Pancreas (tissue), 10 donors: ENCODE results near the gene SMOC2. TPM values are rescaled to one million over a fixed set of nuclear protein-coding genes. Genes with fewer than 3 reads are reported as not detected.

ENCODE experiments used
- ATAC-seq, 4 donors: fragments of 200-7000 bp; cut with Tn5 transposase; one replicate each; pipeline versions ENCODE4 v1.8.0 to v1.9.1; 2020; ENCODE audit warnings: mild to moderate bottlenecking in 4 of 4, moderate library complexity in 4 of 4
- DNase-seq, 6 donors: peaks; one replicate each; pipeline ENCODE4 v3.0.0-alpha.2; 2020
- FAIRE-seq: peaks from 2 replicates; lab custom pipeline; 2012; peaks lifted over from hg19 to GRCh38; lab: Jason Lieb, UNC
- H3K27ac ChIP-seq, 4 donors: fragments of 200-600 bp; sonication (generic); 1 replicate in 3 of 4; 2 replicates in 1 of 4; pipeline versions ENCODE4 v1.5.0 to v1.8.0; 2020
- H3K27me3 ChIP-seq, 4 donors: fragments of 200-600 bp; one replicate each; pipeline ENCODE4 v1.8.0; 2021
- H3K36me3 ChIP-seq, 3 donors: fragments of 200-600 bp; sonication (generic) in 1 of 3; one replicate each; pipeline versions ENCODE4 v1.5.0 to v1.8.0; 2020 to 2021
- H3K4me1 ChIP-seq, 3 donors: fragments of 200-600 bp; one replicate each; pipeline ENCODE4 v1.8.0; 2021
- H3K4me3 ChIP-seq, 4 donors: fragments of 200-600 bp; sonication (generic) in 2 of 4; one replicate each; pipeline versions ENCODE4 v1.5.0 to v1.8.0; 2020 to 2021
- H3K9me3 ChIP-seq, 4 donors: fragments of 200-600 bp; one replicate each; pipeline ENCODE4 v1.8.0; 2021
- CTCF ChIP-seq, 4 donors: fragments of 200-600 bp; sonication (generic) in 3 of 4; IDR thresholded peaks; one replicate each; pipeline versions ENCODE4 v1.5.0 to v1.8.0; 2021; ENCODE audit warnings: antibody characterized with exemption in 4 of 4
- WGBS, 2 donors: extraction: QIAGEN DNeasy Blood & Tissue Kit; methylation state at CpG; one replicate each; pipeline ENCODE4 v1.1.7; 2013; 5-methylcytosine and 5-hydroxymethylcytosine counted together
- intact Hi-C, 3 donors: fragments of 100-400 bp; cut with DNase I; formaldehyde crosslinking; loops; one replicate each; pipeline versions ENCODE4 v1.11.1 to v1.14.2; 2022
- polyA plus RNA-seq, 2 donors: library from polyadenylated mRNA; stranded (reverse); fragments of 200-250 nt; gene quantifications; one replicate each; pipeline ENCODE4 v1.2.3, GENCODE V29; 2013
- total RNA-seq, 6 donors: library from RNA; stranded (reverse); fragmentation: NEBNext Ultra II Directional in 4 of 6; extraction: Animal tissue kit (Norgen Biotek cat#: 25700) in 4 of 6; gene quantifications; one replicate each; pipeline versions ENCODE4 v1.2.1 to v1.2.4, GENCODE V29; 2021 to 2023
- donor health status: healthy with polysubstance abuse.
- donor health status: DM: no; HTN: no; CAD: no; lungs with moderate emphysema.
- donor health status: DM: no; HTN: no; CAD: no.
- donor health status: control.
- donor health status: control.
- donor health status: Bipolar disorder and iron deficiency.
- donor health status: DM: yes; HTN: yes; CAD: no.
- donor health status: DM: no; HTN: no; CAD: no.
- donor health status: DM: no; HTN: no; CAD: no.
- donor health status: DM: yes; HTN: yes; CAD: no.

The SMOC2 gene
- total and polyA plus RNA-seq, 8 donors, result 2.5 to 18.4 (median 6.5) TPM

- TF ChIP-seq CTCF (IDR thresholded peaks at IDR 0.05), result no peak
- H3K27ac ChIP-seq, result no peak overlapping the region
- no peak for ATAC-seq
- WGBS, 2 donors, result 90 to 94% methylated on average over 5 of the region's 5 CpGs
- no peaks in the 10 kb centered on the region for H3K36me3 ChIP-seq
- no peak for FAIRE-seq
- H3K4me3 ChIP-seq, result no peak overlapping the region
- no peaks in the 10 kb centered on the region for H3K4me1 ChIP-seq
- intact Hi-C loops, result no loop called here
- no peaks in the 10 kb centered on the region for H3K27me3 ChIP-seq
- no peaks in the 10 kb centered on the region for H3K9me3 ChIP-seq
- no peak for DNase-seq
These were observed 105.2 kb downstream of the SMOC2 start for GRCh38 chr6:168546151-168546550.

GRCh38 chr6:168546730-168547129 lies 105.7 kb downstream of the SMOC2 start:
- ATAC-seq (no peak), FAIRE-seq (no peak), DNase-seq (no peak)
- TF ChIP-seq CTCF (IDR thresholded peaks at IDR 0.05), result no peak
- Histone ChIP-seq H3K4me1 (no peaks in the 10 kb centered on the region), H3K4me3 (no peak overlapping the region), H3K27me3 (no peaks in the 10 kb centered on the region), H3K36me3 (no peaks in the 10 kb centered on the region), H3K9me3 (no peaks in the 10 kb centered on the region), H3K27ac (no peak overlapping the region)
- 89 to 92% methylated on average over 10 of the region's 10 CpGs for WGBS, 2 donors
- intact Hi-C loops, result no loop called here

- 76 to 82% methylated on average over 8 of the region's 8 CpGs for WGBS, 2 donors
- Histone ChIP-seq H3K9me3 (no peaks in the 10 kb centered on the region), H3K36me3 (no peaks in the 10 kb centered on the region), H3K27ac (no peak overlapping the region), H3K27me3 (no peaks in the 10 kb centered on the region), H3K4me1 (no peaks in the 10 kb centered on the region), H3K4me3 (no peak overlapping the region)
- TF ChIP-seq CTCF (IDR thresholded peaks at IDR 0.05), result no peak
- FAIRE-seq, result no peak
- intact Hi-C loops, result no loop called here
- ATAC-seq, result no peak
- no peak for DNase-seq
These were observed 109.3 kb downstream of the SMOC2 start for GRCh38 chr6:168550326-168550725.

GRCh38 chr6:168554472-168554871 lies 113.5 kb downstream of the SMOC2 start:
- ATAC-seq, result no peak
- Histone ChIP-seq H3K4me3 (no peak overlapping the region), H3K36me3 (no peaks in the 10 kb centered on the region), H3K27ac (no peak overlapping the region), H3K9me3 (no peaks in the 10 kb centered on the region), H3K27me3 (no peaks in the 10 kb centered on the region), H3K4me1 (no peaks in the 10 kb centered on the region)
- intact Hi-C loops, result no loop called here
- DNase-seq, result no peak
- WGBS, 2 donors, result 66 to 77% methylated on average over 10 of the region's 10 CpGs
- FAIRE-seq, result no peak
- TF ChIP-seq CTCF (IDR thresholded peaks at IDR 0.05), result no peak

GRCh38 chr6:168554898-168555617 lies 114.1 kb downstream of the SMOC2 start:
- Histone ChIP-seq H3K9me3 (no peaks in the 10 kb centered on the region), H3K4me3 (no peak overlapping the region), H3K27me3 (no peaks in the 10 kb centered on the region), H3K27ac (no peak overlapping the region), H3K36me3 (no peaks in the 10 kb centered on the region), H3K4me1 (no peaks in the 10 kb centered on the region)
- TF ChIP-seq CTCF (IDR thresholded peaks at IDR 0.05), result no peak
- DNase-seq (no peak), FAIRE-seq (no peak), ATAC-seq (no peak)
- intact Hi-C loops, result no loop called here
- WGBS, 2 donors, result 87 to 92% methylated on average over 33 of the region's 33 CpGs
